ENCODE results near the gene HMX2. TPM values are rescaled to one million over a fixed set of nuclear protein-coding genes. Genes with fewer than 3 reads are reported as not detected.

HMX2 gene
- total RNA-seq, 1 donor: not detected

DNA sequence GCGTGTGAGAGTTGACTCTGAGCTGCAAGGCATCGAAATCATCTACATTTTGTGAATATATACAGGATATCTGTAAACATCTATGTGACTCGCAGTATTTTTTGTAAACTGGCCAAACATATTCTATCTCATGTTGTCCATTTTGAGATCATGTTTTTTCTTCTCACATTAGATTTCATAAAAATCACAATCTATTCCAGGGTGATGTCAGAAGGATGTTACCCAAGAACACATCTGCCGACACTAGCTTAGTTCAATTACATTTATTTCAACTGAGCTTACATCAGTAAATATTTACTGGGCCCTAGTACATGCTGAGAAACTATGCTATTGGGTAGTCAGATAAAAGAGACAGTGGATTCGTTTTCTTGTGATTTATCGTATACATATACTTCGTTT lies 3.8 kb downstream of the HMX2 start:
- no peak overlapping the region for H3K4me2 ChIP-seq (ENCODE audit: insufficient read depth, low read length)
- TF ChIP-seq CTCF (IDR thresholded peaks at IDR 0.05; ENCODE audit: extremely low read depth, low read depth, low read length): no peak
- DNase-seq (ENCODE audit: insufficient read length, low spot score, missing footprints): no peak
- H3K9me3 ChIP-seq (ENCODE audit: low read depth, low read length): no peaks in the 10 kb centered on the region
- peaks cover 26% of the 10 kb centered on the region for H3K79me2 ChIP-seq (ENCODE audit: insufficient read depth, low read length)
- peaks cover 17% of the 10 kb centered on the region for H3K4me1 ChIP-seq (ENCODE audit: insufficient read depth, low read length)
- peaks cover 62% of the 10 kb centered on the region for H3K27me3 ChIP-seq (ENCODE audit: insufficient read depth, low read length)
- H3K4me3 ChIP-seq (ENCODE audit: insufficient read depth, low read length): no peak overlapping the region
- H4K20me1 ChIP-seq (ENCODE audit: insufficient read depth, low read length): peaks cover 18% of the 10 kb centered on the region
- no peak overlapping the region for H3K27ac ChIP-seq (ENCODE audit: low read depth, low read length)
- no peak overlapping the region for H2AFZ ChIP-seq (ENCODE audit: low read length)
- H3K36me3 ChIP-seq (ENCODE audit: insufficient read depth, low read length): peaks cover 7% of the 10 kb centered on the region

DNA sequence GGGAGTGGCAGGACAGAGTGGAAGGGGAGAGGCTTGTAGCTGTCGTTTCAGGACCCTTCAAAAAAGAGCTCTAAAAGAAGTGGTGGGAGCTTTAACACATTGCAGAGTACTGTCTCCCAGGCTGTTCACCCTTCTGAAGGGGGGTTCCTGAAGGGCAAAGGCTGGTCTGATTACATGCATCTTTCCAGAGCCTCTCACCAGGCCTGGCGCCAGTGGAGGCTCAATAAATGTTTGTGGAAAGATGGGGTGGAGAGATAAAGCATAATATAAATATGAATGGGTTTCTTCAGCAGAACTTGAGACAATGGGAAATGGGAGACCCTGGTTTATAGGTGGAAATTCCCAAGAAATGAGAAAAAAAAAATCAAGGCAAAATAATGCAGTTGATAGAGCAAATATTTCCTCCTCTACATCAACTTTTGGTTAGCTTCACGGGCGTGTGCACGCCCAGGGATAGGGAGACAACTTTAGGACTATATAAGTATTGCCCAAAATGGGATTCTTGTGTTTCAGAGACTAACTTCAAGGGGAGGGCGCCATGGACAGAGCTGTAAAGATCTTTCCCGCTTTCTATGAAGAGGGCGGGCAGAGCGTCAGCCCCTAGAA lies 5.7 kb downstream of the HMX2 start:
- Histone ChIP-seq H3K4me1 (ENCODE audit: insufficient read depth, low read length) (peaks cover 36% of the 10 kb centered on the region), H3K9me3 (ENCODE audit: low read depth, low read length) (no peaks in the 10 kb centered on the region), H3K27ac (ENCODE audit: low read depth, low read length) (no peak overlapping the region), H3K27me3 (ENCODE audit: insufficient read depth, low read length) (peaks cover 44% of the 10 kb centered on the region), H3K36me3 (ENCODE audit: insufficient read depth, low read length) (peaks cover 25% of the 10 kb centered on the region), H4K20me1 (ENCODE audit: insufficient read depth, low read length) (peaks cover 33% of the 10 kb centered on the region), H3K4me3 (ENCODE audit: insufficient read depth, low read length) (no peak overlapping the region), H3K79me2 (ENCODE audit: insufficient read depth, low read length) (peaks cover 44% of the 10 kb centered on the region), H2AFZ (ENCODE audit: low read length) (peak overlapping the region; percentile 21), H3K4me2 (ENCODE audit: insufficient read depth, low read length) (peak overlapping the region; percentile 23)
- TF ChIP-seq CTCF (IDR thresholded peaks at IDR 0.05; ENCODE audit: extremely low read depth, low read depth, low read length): no peak
- DNase-seq (ENCODE audit: insufficient read length, low spot score, missing footprints): no peak

DNA sequence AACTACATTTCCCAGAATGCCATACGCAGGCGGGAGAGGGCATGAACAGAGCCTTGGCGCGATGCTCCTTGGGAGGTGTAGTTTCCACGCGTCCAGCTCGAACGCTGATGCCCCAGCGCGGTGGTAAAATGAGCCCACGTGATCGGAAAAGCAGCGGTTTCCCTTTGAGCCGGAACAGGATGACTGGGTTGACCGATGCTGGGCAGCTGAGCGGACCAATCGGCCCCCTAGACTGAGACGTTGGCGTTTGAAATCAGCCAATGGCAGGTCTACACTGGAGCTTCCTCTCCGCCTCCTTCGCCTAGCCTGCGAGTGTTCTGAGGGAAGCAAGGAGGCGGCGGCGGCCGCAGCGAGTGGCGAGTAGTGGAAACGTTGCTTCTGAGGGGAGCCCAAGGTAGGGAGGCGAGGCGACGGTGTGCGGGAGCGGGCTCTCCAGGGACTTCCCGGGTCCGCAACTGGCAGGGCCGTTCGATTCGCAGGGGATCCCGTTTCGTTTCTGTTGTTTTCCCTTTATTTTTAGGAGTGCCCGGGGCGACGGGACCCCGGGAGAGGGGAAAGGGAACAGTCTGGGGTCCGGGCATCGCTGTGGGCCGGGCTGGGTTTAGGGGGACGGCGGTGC lies 6.3 kb downstream of the HMX2 start, which contains the start of gene BUB3:
Gene BUB3, plus strand, starts transcription at position 311 of the 619 bp plus-strand sequence. CDS start 516 bp downstream, outside the sequence.
- TF ChIP-seq CTCF (IDR thresholded peaks at IDR 0.05; ENCODE audit: extremely low read depth, low read depth, low read length): no peak
- Histone ChIP-seq H3K4me2 (ENCODE audit: insufficient read depth, low read length) (peak within 1 kb of the TSS; percentile 96), H4K20me1 (ENCODE audit: insufficient read depth, low read length) (peaks cover 39% of the 10 kb centered on the region), H3K4me3 (ENCODE audit: insufficient read depth, low read length) (peak within 1 kb of the TSS; percentile 75), H3K9me3 (ENCODE audit: low read depth, low read length) (no peaks in the 10 kb centered on the region), H2AFZ (ENCODE audit: low read length) (peak within 1 kb of the TSS; percentile 41), H3K4me1 (ENCODE audit: insufficient read depth, low read length) (peaks cover 38% of the 10 kb centered on the region), H3K27me3 (ENCODE audit: insufficient read depth, low read length) (peaks cover 38% of the 10 kb centered on the region), H3K27ac (ENCODE audit: low read depth, low read length) (peak within 1 kb of the TSS; percentile 51), H3K36me3 (ENCODE audit: insufficient read depth, low read length) (peaks cover 28% of the 10 kb centered on the region), H3K79me2 (ENCODE audit: insufficient read depth, low read length) (peaks cover 50% of the 10 kb centered on the region)
- DNase-seq (ENCODE audit: insufficient read length, low spot score, missing footprints): peak; percentile 100
